Measurements from ENCODE around the gene AP1M2.
"Not testable (repeated sequence)": the region's sequence is repeated elsewhere in the genome, so short reads cannot be mapped to it uniquely, and the experiment has no call there.

AP1M2 gene

GRCh38 chr19:10562609-10563008 lies 24.5 kb downstream of the AP1M2 start:
- no peak for DNase-seq

GRCh38 chr19:10560154-10560553 lies 27.0 kb downstream of the AP1M2 start:
- DNase-seq: no peak

GRCh38 chr19:10557603-10558197 lies 29.4 kb downstream of the AP1M2 start:
- DNase-seq: no peak

- no peak for DNase-seq
These were observed 31.5 kb downstream of the AP1M2 start for GRCh38 chr19:10555610-10555973.

- DNase-seq: no peak
These were observed 32.1 kb downstream of the AP1M2 start for GRCh38 chr19:10554760-10555609.

GRCh38 chr19:10553943-10554381 lies 33.1 kb downstream of the AP1M2 start:
- DNase-seq: peak in 3 of 5 experiments; percentile 48 to 89 (median 84)

GRCh38 chr19:10553087-10553667 lies 33.9 kb downstream of the AP1M2 start:
- no peak for DNase-seq

- peak in 1 of 5 experiments; percentile 42 for DNase-seq
These were observed 34.5 kb downstream of the AP1M2 start for GRCh38 chr19:10552510-10553053.

GRCh38 chr19:10551698-10552301 lies 35.3 kb downstream of the AP1M2 start:
- peak in 2 of 5 experiments; percentile 48 to 64 for DNase-seq

- not testable (repeated sequence) for DNase-seq
These were observed 36.1 kb downstream of the AP1M2 start for GRCh38 chr19:10551006-10551405.

GRCh38 chr19:10550336-10550735 lies 36.8 kb downstream of the AP1M2 start:
- DNase-seq: no peak

- DNase-seq: no peak
These were observed 37.4 kb downstream of the AP1M2 start for GRCh38 chr19:10549733-10550132.

- DNase-seq: no peak
These were observed 38.3 kb downstream of the AP1M2 start for GRCh38 chr19:10548746-10549276.

- no peak for DNase-seq
These were observed 40.3 kb downstream of the AP1M2 start for GRCh38 chr19:10546817-10547216.

- DNase-seq: no peak
These were observed 42.3 kb downstream of the AP1M2 start for GRCh38 chr19:10544753-10545251.

- no peak for DNase-seq
These were observed 42.8 kb downstream of the AP1M2 start for GRCh38 chr19:10544242-10544752.

GRCh38 chr19:10543420-10544241 lies 43.5 kb downstream of the AP1M2 start, which contains the start of gene ATG4D:
ATG4D (plus strand) TSS chr19:10543904; CDS start chr19:10544091, 187 bp downstream.
- DNase-seq: peak; percentile 64 to 82 (median 77)

GRCh38 chr19:10543059-10543419 lies 44.1 kb downstream of the AP1M2 start:
- DNase-seq: no peak

- not testable (repeated sequence) for DNase-seq
These were observed 48.1 kb downstream of the AP1M2 start for GRCh38 chr19:10539016-10539415.

GRCh38 chr19:10538204-10538983 lies 48.7 kb downstream of the AP1M2 start:
- DNase-seq: no peak
